Panc1 (cell line): ENCODE measurements around the gene KLHDC9. TPM values are rescaled to one million over a fixed set of nuclear protein-coding genes. Genes with fewer than 3 reads are reported as not detected.

Experiments
- ATAC-seq: fragments of 200-7000 bp; cut with Tn5 transposase; 2 replicates; pipeline ENCODE4 v1.9.1; 2020; ENCODE audit warnings: mild to moderate bottlenecking, moderate library complexity
- BruUV-seq: library from RNA; stranded (reverse); fragments of 400-500 nt; replicated peaks from 2 replicates; lab custom pipeline; 2021; lab: Mats Ljungman, UMichigan
- CTCF ChIA-PET: fragments of 300-600 bp; sonication (Branson Sonifier 250); formaldehyde crosslinking; loops from one replicate; lab custom pipeline; 2022; ENCODE audit warnings: antibody characterized with exemption; lab: Charles Lee
- POLR2A ChIA-PET: fragments of 300-600 bp; sonication (Branson Sonifier 250); formaldehyde crosslinking; loops from one replicate; lab custom pipeline; 2022; ENCODE audit warnings: antibody characterized with exemption; lab: Charles Lee
- DNase-seq: peaks from one replicate; pipeline ENCODE4 v3.0.0-alpha.2; 2010; ENCODE audit warnings: low read depth, low spot score
- H3K27ac ChIP-seq: 2 replicates; pipeline ENCODE4 v1.5.1; 2011; ENCODE audit warnings: mild to moderate bottlenecking, low read length, inconsistent platforms
- H3K27me3 ChIP-seq: fragments of 200-500 bp; sonication (Bioruptor generic); 2 replicates; pipeline ENCODE4 v1.6.0; 2014; ENCODE audit warnings: low read length, inconsistent platforms; ENCODE audit not compliant: control insufficient read depth, insufficient read depth
- H3K36me3 ChIP-seq: fragments of 200-500 bp; sonication (Bioruptor generic); 2 replicates; pipeline ENCODE4 v1.5.1; 2014; ENCODE audit warnings: inconsistent platforms, mild to moderate bottlenecking, low read length, moderate library complexity; ENCODE audit not compliant: control insufficient read depth, insufficient read depth
- H3K4me1 ChIP-seq: 2 replicates; pipeline ENCODE4 v1.5.1; 2011; ENCODE audit warnings: inconsistent platforms, mild to moderate bottlenecking, low read length, moderate library complexity; ENCODE audit not compliant: control insufficient read depth, insufficient read depth
- H3K4me3 ChIP-seq, 2 experiments: 2 replicates each; pipeline ENCODE4 v1.5.1; 2011 to 2012; ENCODE audit warnings: low read depth in 2 of 2, low read length in 2 of 2, mild to moderate bottlenecking in 2 of 2, inconsistent platforms in 1 of 2, moderate library complexity in 1 of 2
- H3K9me3 ChIP-seq: fragments of 200-500 bp; sonication (Bioruptor generic); 2 replicates; pipeline ENCODE4 v1.5.1; 2014; ENCODE audit warnings: low read depth, mild to moderate bottlenecking, inconsistent platforms, low read length, moderate library complexity; ENCODE audit not compliant: control insufficient read depth, insufficient read depth
- CTCF ChIP-seq: fragments of 450-650 bp; IDR thresholded peaks from 2 replicates; pipeline ENCODE4 v1.5.1; 2017; ENCODE audit warnings: mild to moderate bottlenecking
- POLR2AphosphoS5 ChIP-seq: IDR thresholded peaks from 2 replicates; pipeline ENCODE4 v1.6.1; 2012; ENCODE audit warnings: mild to moderate bottlenecking, low read depth, low read length, moderate library complexity
- SIN3A ChIP-seq: IDR thresholded peaks from 2 replicates; pipeline ENCODE4 v1.6.1; 2012; ENCODE audit warnings: low read depth, mild to moderate bottlenecking, low read length, moderate library complexity, borderline replicate concordance; ENCODE audit not compliant: insufficient read depth
- TCF7L2 ChIP-seq: IDR thresholded peaks from 2 replicates; pipeline ENCODE4 v1.6.1; 2011; ENCODE audit warnings: mild to moderate bottlenecking, low read depth, low read length, inconsistent platforms
- in situ Hi-C: cut with HindIII; loops from 2 replicates; pipeline ENCODE4 v1.10.0; 2016; ENCODE audit warnings: low sequenced_read_pairs, low pct_unique_long_range_greater_than_20kb
- intact Hi-C: fragments of 100-400 bp; cut with micrococcal nuclease; formaldehyde crosslinking; loops from one replicate; pipeline ENCODE4 v1.10.0; 2022; ENCODE audit not compliant: unreplicated experiment
- total RNA-seq: library from RNA; stranded (reverse); gene quantifications from one replicate; pipeline ENCODE4 v1.2.1, GENCODE V29; 2021; ENCODE audit not compliant: unreplicated experiment
- TF ChIP-seq, protein P1 (sequence below), 2 experiments: IDR thresholded peaks; 2 replicates each; pipeline ENCODE4 v1.6.1; 2011 to 2012; ENCODE audit warnings: low read depth in 2 of 2, control low read depth in 1 of 2, low read length in 1 of 2, mild to moderate bottlenecking in 1 of 2, moderate library complexity in 1 of 2; ENCODE audit not compliant: insufficient read depth in 1 of 2

KLHDC9 gene
- total RNA-seq, 1 experiment from 2014 or later: 7.6 TPM

- intact Hi-C loops: no loop called here
- Histone ChIP-seq H3K9me3 (peaks cover 17% of the 10 kb centered on the region; the same call in 1 of the 2 replicates), H3K4me1 (0 out of 2 replicates have a peak, but pooled peaks cover 4% of the 10 kb centered on the region), H3K27ac (no peak overlapping the region), H3K36me3 (no peaks in the 10 kb centered on the region), H3K4me3 (no peak overlapping the region), H3K27me3 (no peaks in the 10 kb centered on the region)
- TF ChIP-seq TCF7L2: no peak
- TF ChIP-seq, protein P1, sequence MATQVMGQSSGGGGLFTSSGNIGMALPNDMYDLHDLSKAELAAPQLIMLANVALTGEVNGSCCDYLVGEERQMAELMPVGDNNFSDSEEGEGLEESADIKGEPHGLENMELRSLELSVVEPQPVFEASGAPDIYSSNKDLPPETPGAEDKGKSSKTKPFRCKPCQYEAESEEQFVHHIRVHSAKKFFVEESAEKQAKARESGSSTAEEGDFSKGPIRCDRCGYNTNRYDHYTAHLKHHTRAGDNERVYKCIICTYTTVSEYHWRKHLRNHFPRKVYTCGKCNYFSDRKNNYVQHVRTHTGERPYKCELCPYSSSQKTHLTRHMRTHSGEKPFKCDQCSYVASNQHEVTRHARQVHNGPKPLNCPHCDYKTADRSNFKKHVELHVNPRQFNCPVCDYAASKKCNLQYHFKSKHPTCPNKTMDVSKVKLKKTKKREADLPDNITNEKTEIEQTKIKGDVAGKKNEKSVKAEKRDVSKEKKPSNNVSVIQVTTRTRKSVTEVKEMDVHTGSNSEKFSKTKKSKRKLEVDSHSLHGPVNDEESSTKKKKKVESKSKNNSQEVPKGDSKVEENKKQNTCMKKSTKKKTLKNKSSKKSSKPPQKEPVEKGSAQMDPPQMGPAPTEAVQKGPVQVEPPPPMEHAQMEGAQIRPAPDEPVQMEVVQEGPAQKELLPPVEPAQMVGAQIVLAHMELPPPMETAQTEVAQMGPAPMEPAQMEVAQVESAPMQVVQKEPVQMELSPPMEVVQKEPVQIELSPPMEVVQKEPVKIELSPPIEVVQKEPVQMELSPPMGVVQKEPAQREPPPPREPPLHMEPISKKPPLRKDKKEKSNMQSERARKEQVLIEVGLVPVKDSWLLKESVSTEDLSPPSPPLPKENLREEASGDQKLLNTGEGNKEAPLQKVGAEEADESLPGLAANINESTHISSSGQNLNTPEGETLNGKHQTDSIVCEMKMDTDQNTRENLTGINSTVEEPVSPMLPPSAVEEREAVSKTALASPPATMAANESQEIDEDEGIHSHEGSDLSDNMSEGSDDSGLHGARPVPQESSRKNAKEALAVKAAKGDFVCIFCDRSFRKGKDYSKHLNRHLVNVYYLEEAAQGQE (IDR thresholded peaks at IDR 0.05; ENCODE audit: insufficient read depth in 1 of 2, low read depth in 2 of 2, low read length in 1 of 2): no peak
- no peak for TF ChIP-seq POLR2AphosphoS5
- TF ChIP-seq CTCF: no peak
- ATAC-seq (no peak), DNase-seq (no peak)
- BruUV-seq: no TSS peak
- ChIA-PET POLR2A (interaction anchor here (0.6 kb wide), 1 partner anchor 81 kb away, joined by 3 read pairs; the partner anchor contains the start of gene DEDD), CTCF (no interaction called here)
- in situ Hi-C loops: no loop called here
Measured at GRCh38 chr1:161051219-161051618, 46.9 kb upstream of the KLHDC9 start.

DNA sequence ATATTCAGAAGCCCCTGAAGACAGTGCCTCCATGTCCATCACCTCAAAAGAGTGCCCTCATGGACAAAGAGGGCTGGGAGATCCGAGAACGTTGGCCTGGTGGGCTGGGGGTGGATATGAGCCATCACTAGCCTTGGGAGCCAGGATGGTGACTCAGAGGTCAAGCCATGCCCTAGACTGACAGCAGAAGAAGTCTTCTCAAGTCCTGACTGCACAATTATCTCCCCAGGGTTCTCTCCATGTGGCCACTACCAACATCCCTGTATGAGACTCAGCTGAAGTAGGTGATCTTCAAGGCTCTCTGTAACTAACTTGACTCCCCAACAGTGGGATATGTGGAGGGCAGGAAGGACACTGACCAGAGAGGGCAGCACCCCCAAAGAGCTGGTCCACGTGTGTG is 45.3 kb upstream of the KLHDC9 start:
- Histone ChIP-seq H3K4me3 (no peak overlapping the region), H3K27ac (no peak overlapping the region), H3K9me3 (peaks cover 4% of the 10 kb centered on the region; the same call in 1 of the 2 replicates), H3K4me1 (no peaks in the 10 kb centered on the region), H3K27me3 (no peaks in the 10 kb centered on the region), H3K36me3 (no peaks in the 10 kb centered on the region)
- DNase-seq: no peak
- in situ Hi-C loops: no loop called here
- ATAC-seq: no peak
- intact Hi-C loops: no loop called here
- ChIA-PET CTCF (no interaction called here), POLR2A (no interaction called here)
- BruUV-seq: no TSS peak
- TF ChIP-seq POLR2AphosphoS5 (no peak), CTCF (no peak), SIN3A (no peak), TCF7L2 (no peak)
- TF ChIP-seq, protein P1 (IDR thresholded peaks at IDR 0.05; ENCODE audit: insufficient read depth in 1 of 2, low read depth in 2 of 2, low read length in 1 of 2): no peak
